ENCODE results near the gene NEK11.

Gene NEK11

DNA sequence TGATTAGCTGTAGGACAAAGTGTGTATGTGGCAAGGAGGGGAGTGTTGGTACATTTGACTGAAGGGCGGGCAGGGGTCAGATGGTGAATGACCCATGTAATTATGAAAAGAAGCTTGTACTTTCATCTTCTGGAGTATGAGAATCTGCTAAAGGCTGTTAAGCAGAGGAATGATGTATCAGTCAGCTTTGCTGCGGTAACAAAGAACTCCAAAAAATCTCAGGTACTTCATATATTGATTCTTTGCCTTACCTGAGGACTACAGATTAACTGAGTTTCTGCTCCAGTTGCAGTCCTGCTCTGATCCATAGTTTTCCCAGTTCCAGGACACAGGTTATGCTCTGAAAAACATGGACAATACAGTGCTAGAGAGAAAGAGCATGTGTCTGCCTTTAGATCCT lies 115.1 kb downstream of the NEK11 start:
- DNase-seq, result no peak

DNA sequence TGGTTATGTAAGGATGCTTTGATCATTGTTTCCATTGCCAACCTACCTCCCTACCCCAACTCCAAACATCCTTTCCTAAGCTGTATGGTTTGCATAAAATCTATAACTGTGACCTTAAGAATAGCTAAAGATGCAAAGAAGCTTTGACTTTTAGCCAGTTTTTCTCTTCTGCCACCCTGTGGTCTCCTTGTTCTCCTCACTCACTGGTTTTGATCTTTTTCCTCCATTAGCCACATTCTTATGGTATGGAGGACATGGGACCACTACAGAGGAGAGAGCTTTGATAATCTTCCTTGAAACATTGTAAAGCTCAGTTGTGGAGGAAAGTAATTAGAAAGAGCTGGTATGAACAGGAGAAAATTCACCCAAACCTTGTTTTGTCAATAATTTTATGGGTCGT lies 115.9 kb downstream of the NEK11 start:
- DNase-seq, result no peak

DNA sequence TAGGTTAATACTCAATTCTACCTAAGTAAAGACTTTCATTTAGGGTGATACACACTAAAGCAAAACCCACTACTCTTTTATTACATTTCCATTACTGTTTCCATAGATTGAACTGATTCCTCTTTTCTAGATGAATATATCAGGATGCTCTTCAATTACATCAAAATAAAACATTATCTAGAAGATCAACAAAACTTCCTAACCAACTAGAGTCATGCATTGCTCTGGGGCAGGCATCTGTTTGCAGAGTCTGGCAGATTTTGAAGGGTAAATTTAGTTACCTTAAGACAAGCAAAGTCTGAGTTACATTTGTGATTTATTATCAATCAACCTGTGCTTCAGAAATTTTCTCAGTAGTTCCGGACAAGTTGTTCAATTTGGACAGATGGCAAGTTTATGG lies 117.1 kb downstream of the NEK11 start:
- no peak for DNase-seq

DNA sequence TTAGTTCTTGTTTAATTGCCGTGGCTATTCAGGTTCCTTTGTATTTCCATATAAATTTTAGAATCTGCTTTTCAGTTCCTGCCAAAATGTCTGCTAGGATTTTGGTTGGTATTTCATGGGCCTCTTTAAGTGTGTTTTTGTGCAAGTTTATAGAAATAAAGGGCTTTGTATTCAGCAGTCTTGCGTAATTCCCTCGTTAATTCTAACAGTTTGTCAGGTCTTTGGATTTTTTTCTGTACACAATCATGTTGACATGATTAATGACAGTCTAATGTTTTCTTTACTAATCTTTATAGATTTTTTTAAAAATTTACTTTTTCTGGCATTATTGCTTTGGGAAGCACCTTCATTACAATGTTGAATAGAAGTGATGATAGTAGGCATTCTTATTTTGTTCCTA lies 120.9 kb downstream of the NEK11 start:
- no peak for DNase-seq

DNA sequence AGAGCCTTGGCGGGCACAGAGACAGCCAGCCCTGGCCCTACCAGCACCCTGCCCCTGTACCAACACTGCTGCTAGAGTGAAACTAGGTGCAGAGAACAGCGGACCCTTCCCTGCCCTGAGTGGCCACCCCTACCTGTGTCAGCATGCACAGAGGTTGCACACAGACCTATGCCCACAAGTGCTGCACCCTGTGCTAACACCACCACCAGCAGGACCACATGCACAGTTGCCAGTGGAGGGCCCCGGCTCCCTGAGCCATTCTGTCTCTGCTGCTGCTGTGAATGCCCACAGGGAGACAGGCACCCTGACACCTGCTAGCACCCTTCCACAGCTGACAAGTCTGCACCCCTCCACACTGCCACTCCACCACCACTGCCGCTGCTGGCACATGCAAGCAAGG lies 131.8 kb downstream of the NEK11 start:
- DNase-seq, result no peak

DNA sequence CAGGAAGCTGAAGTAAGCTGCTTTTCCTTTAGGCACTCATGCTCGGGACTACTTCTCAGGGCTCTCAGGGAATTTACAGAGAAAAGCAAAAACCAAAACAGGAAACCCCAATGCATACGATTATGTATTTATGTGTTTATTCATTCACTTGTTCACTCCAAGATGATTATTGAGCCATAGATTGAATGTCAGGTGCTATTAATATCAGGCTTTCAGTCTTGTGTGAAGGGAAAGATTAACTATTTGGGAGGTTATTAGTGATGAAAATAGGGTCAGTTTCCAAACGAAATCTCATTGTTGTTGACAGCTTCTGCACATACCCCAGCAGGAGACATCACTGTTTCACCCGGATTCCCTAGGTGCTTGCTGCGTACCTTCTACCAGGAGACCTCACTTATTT lies 135.8 kb downstream of the NEK11 start:
- no peak for DNase-seq

DNA sequence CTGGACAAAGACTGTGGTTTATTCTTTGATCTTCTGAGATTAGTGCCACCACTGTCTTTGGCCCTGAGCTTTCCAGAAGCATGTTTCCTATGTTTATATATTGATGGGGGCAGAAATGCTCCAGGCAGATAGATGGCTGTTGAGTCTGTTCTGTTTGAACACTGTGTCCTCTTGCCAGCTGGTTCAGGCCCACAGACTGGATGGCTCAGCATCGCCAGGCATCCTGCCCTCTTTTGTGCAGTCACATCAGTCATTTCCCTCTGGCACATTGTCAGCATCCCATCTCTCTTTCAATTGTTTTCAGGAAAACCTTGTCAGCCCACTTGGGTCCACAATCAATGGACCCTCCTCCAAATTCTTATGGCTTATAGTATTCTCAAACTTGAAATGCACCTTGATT lies 141.2 kb downstream of the NEK11 start:
- no peak for DNase-seq

DNA sequence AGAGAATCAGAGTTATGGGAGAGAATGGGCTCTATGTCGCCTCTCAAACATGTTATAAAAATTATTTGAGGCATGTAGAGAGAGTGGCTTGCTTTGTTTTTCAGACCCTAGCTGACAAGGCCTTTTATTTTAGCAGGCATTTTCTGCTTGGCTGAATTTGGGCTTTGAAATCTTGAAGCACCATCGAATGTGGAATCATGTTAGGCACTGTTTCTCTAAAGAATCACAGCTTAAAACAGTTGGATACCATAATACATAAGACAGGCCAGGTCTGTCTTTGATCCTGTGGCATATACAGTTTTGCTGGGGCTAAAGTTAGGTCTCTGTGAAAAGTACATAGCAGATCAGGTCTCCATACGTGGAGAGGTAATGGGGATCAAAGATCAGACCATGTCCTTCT lies 142.7 kb downstream of the NEK11 start:
- DNase-seq, result no peak

DNA sequence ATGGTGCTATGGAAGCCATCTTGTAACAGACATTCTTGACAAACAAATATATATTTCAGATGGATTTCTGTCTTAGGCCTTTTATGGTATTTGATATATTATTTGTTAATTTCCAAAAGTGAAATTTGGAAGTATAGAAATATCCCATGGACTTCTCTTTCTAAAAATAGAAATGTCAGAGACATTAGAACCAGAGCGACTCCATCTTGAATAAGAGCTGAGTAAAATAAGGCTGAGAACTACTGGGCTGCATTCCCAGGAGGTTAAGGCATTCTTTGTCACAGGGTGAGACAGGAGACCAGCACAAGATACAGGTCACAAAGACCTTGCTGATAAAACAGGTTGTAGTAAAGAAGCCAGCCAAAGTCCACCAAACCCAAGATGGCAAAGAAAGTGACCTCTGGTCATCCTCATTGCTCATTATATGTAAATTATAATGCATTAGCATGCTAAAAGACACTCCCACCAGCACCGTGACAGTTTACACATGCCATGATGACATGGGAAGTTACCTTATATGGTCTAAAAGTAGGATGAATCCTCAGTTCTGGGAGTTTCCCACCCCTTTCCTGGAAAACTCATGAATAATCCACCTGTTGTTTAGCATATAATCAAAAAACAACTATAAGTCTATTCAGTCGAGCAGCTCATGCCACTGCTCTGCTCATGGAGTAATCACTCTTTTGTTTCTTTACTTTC lies 146.0 kb downstream of the NEK11 start:
- DNase-seq, result no peak

DNA sequence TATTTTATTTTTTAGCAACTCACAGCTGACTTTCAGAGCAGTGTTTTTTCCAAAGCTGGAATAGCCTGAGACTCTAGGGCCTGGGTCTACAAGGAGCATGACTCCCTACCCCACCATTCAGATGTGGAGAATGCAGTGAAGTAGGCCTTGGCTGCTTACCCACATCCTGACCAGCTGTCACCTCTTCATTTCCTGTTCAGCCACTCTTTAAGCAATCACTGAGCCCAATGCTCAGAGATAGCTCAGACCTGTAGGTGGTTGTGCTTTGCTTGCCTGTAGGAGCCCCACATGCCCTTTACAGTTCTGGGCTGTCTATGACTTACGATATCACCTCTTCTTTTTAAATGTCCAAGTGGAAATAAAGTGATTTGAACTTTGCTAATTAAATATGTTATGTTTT lies 148.1 kb downstream of the NEK11 start:
- DNase-seq, result no peak

DNA sequence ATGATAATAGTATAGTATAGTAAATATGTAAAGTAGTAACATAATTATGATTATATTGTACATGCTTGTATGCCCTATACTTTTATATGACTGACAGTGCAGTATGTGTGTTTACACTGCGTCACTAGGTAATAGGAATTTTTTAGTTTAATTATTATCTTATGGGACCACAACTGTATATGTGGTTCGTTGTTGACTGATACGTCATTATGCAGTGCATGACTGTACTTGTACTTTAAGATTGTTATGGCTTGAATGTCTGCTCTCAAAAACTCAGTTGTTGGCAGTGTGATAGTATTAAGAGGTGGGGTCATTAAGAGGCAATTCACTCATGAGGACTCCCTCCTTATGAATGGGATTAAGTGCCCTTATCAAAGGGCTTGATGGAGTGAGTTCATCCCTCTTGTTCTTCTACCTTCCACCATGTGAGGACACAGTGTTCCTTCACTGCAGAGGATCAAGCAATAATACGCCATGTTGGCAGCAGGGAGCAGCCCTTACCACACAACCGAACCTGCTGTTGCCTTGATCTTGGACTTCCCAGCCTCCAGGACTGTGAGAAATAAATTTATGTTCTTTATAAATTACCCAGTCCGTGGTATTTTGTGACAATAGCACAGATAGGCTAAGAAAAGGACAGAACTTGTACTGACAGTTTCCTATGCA lies 152.2 kb downstream of the NEK11 start:
- DNase-seq, result no peak

DNA sequence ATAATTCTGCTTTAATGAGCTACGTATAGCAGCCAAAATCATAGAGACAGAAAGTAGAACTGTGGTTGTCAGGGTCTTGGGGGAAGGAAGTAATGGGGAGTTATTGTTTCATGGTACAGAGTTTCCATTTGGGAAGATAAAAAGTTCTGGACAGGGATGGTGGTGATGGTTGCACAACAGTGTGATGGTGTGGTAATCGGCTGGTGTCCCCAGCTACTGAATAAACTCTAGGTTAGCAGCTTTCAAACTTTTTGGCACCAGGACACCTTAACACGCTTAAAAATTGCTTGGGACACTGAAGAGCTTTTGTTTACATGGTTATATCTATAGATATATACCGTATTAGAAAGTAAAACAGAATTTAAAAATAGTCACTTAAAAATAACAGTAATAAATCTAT lies 166.0 kb downstream of the NEK11 start:
- no peak for DNase-seq

DNA sequence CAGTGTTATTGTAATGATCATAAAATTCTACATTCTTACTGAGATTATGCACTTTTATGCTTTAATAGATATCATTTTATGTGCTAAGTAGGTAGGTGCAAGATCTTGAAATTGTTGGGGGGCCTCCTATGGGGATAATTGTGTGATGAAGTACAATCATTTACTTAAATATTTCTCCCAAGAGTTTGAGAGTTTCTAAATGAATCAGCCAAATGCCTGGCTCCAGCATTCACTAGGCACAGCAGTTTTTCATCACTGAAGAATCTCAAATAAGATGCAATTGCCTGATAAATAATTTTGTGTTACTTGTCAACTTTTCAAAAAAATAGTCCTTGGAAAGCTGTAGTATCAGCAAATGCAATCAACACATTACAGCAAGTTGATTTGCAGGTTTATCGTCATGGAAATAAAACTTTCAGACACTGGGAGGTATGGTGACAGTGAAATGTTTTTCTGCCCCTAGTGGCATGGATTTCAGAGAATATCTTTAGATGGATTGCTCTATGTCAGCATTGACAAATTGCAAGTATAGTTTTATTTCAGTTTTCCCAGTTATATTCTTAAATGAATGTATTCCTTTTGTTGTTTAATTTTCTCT lies 167.1 kb downstream of the NEK11 start:
- no peak for DNase-seq

DNA sequence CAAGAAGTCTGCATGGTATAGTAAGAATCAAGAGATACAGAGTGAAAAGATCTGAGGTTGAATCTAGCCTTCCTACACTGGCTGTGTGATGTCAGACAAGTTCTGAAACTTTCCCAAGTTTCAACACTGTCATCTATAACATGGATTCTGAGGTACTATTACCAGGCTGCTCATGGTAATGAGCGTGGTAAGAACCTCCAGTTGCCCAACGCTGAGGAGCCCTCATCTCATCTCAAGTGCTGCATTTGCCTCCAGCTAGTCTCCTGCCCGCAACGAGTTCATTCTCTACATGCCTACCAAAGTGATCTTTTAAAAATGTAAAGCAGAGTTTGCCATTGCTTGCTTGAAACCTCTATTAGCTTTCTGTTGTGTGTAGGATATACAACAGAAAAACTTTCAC lies 168.1 kb downstream of the NEK11 start:
- DNase-seq, result no peak

DNA sequence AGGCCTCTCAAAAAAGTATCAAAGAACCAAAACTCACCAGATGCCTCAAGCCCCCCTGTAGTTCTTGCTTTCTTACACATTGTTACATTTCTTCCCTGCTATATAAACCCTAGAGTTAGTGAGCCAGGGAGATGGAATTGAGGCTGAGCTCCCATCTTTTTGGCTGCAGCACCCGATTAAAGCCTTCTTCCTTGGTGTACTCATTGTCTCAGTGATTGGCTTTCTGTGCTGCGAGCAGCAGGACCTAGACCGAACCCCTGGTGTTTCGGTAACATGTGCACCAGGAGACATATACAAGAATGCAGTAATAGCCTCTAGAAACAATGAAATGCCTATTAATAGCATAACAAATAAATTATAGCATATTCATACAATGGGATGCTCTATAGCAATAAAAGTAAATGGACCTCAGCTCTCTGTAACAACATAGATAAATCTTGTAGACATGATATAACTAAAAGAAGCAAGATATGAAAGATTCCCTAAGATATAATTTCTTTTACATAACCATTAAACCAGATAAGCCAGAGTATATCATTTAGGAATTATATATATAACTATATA lies 174.0 kb downstream of the NEK11 start:
- DNase-seq, result no peak

DNA sequence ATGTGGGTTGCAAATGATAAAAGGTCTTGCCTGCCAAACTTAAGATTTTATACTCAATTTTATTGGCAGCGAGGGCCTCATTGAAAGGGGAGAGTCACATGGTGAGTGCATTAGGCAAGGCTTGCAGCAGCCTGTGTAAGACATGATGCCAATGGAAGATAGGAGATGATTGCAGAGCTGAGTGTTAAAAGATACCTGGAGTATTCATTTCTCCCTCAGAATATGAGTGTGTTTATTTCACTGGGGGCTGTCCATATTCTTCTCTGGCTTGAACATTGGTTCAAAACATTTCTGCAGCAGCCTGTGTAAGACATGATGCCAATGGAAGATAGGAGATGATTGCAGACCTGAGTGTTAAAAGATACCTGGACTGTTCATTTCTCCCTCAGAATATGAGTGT lies 189.7 kb downstream of the NEK11 start:
- no peak for DNase-seq

DNA sequence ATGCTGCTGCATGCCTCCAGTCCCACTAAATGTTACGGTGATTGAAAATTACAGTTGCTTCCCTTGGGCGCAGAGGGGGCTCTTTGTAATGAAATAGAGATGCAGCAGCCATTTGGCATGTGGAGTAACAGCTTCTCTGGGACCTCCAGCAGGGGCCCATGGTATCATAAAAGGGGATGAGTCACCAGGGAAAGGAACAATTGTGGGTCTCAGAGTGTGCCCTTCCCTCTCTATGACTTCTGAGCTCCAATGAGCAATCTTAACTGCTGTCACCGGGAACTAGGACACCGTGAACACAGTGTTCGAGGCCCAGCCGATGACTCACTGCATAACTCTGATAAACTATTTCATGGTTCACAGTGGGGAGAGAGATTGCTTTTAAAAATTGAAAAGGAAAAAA lies 190.1 kb downstream of the NEK11 start:
- DNase-seq, result peak; percentile 94

DNA sequence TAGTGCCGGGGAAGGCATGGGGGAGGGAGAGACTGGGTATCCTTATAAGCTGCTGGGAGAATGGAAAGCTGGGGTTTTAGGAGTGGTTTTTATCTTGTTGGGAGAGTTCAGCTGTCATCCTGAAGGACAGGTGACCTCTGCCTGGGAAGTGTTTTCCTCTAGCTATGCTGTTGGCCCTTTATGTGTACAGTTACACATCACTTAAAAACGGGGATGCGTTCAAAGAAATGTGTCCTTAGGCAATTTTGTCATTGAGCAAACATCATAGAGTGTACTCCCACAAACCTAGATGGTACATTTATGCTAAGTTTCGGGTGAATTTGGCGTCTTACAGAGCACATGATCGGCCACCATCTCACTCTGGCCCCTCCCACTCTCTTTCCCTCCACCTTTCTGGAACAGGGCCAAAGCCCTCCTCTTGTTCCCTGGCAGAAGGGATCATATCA lies 190.6 kb downstream of the NEK11 start:
- DNase-seq, result no peak

DNA sequence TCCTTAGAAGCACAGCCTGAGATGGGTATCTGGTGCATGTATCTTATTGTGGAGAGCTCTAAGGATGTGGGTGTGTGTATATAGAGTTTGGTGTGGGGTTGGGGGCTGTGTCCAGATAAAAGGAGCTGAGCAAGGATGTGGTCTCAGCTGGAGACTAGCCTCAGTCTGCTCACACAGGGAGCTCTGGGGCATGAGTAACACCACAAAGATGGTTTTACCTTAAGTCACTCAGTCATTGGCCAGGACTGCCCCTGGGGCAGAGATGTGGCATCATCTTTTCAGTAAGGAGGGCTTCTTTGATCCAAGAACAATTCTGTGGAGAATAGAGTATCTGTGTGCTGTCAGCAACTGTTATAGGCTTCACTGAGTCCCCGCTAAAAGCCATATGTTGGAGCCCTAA lies 191.5 kb downstream of the NEK11 start:
- peak; percentile 85 for DNase-seq

DNA sequence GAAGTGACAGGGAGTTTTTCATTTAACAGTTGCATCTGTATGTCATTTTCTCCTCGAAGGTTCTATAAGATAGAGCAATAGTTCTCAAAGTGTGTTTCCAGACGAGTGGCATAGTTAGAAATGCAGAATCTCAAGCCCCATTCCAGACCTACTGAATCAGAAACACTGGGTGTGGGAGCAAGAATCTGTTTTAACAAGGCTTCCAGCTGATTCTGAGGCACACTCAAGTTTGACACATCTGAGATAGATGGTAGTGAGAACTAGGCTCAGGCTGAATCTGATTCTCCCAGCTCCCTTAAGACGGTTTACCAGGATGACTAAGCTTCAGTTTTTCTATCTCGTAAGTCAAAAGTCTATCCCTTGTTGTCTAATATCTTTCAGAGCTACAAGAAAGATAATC lies 195.1 kb downstream of the NEK11 start:
- peak; percentile 89 for DNase-seq

DNA sequence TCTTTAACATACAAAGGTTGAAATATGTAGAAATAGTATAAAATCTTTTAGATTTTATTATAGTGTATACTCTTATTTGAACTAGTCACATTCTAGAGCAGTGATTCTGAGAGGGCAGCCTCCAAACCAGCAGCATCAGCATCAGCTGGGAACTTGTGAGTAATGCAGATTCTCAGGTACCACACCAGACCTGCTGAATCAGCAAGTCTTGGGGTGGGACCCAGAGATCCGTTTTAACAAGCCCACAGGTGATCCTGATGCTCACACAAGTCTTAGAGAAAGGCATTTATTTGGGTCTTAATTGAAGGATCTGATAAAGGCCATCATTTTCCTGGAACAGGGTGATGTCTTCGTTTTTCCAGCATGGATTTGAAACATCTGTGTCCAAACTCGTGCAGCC lies 195.9 kb downstream of the NEK11 start:
- DNase-seq, result no peak

DNA sequence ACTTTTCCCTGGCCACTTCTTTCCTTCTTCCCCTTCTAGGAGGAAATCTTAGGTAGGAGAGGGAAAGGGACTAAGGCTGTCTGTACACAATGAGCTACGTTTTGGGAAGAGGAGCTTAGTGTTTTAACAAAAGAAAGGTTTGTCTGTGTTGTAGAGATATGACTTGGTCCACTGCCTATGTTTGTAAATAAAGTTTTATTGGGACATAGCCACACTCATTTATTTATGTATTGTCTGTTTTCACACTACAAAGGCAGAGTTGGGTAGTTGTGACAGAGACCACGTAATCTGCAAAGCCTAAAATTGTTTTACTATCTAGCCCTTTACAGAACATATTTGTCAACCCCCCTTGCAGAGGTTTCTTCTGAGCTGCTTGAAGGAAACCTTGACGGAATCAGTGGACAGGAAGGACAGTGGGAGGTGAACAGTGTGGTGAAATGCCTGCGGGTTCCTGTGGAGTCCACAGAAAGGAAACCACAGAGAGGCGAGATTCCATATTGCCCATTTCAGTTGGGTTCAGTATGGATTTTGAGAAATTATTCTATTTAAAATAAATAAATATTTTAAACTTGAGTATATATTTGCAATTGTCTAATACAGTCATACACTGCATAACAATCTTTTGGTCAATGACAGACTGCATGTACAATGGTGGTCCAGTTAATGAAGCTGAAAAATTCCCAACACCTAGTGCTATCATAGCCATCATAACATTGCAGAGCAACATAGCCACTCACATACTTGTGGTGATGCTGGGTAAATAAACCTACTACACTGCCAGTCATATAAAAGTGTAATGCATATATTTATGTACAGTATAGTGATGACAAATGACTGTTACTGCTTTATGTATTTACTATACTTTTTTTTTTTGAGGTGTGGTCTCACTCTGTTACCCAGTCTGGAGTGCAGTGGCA lies 197.0 kb downstream of the NEK11 start:
- peak; percentile 16 for DNase-seq
